ENCODE results near the gene OAF.
"Not testable (repeated sequence)": the region's sequence is repeated elsewhere in the genome, so short reads cannot be mapped to it uniquely, and the experiment has no call there.

Gene OAF

GRCh38 chr11:120244476-120245365 is 33.9 kb downstream of the OAF start:
- no peak for DNase-seq

DNA sequence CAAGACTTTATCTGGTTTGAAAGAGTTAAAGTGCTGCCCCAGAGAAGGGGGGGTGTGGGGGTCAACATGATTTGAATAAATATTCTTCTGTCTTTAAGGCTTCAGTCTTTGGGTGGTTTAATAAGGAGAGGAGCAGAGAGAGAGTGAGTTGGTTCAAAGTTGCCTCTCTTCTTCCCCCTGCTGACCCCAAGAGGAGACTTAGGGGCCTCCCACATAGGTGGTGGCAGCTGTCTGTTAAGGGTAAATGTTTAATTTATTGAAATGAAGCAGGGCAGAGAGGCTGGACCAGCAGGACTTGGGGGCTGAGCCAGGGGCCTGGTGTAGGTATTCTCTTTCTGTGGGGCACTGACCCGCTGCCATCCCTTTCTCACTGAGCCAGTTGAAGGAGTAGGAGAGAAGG is 34.6 kb downstream of the OAF start:
- no peak for DNase-seq

- DNase-seq = no peak
These were observed 37.9 kb downstream of the OAF start for GRCh38 chr11:120248551-120249278.

- no peak for DNase-seq
These were observed 38.7 kb downstream of the OAF start for GRCh38 chr11:120249279-120250262.

- not testable (repeated sequence) for DNase-seq
These were observed 42.5 kb downstream of the OAF start for GRCh38 chr11:120253377-120253776.

- peak; percentile 96 for DNase-seq
These were observed 44.1 kb downstream of the OAF start for GRCh38 chr11:120254788-120255518.

- peak; percentile 96 for DNase-seq
These were observed 44.7 kb downstream of the OAF start for GRCh38 chr11:120255519-120255866.

DNA sequence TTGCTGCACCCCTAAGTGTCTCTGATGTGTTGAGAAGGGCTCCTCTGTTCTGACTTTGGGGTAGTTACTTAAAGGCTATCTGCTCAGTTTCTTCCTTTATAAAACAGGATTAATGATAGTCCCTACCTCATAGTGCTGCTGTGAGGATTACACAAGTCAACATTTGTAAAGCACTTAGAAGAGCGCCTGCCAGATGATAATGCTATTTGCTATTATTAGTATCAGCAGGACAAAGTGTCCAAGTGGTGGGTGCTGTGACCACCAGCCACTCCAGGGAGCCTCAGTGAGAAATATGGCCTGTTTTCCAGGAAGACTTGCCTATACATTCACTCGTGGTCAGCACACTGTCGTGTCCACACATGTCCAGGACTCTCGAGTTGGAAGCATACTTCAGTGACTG is 45.3 kb downstream of the OAF start:
- DNase-seq = no peak

GRCh38 chr11:120256779-120257178 is 45.9 kb downstream of the OAF start:
- DNase-seq = no peak

- no peak for DNase-seq
These were observed 46.5 kb downstream of the OAF start for GRCh38 chr11:120257346-120257745.

DNA sequence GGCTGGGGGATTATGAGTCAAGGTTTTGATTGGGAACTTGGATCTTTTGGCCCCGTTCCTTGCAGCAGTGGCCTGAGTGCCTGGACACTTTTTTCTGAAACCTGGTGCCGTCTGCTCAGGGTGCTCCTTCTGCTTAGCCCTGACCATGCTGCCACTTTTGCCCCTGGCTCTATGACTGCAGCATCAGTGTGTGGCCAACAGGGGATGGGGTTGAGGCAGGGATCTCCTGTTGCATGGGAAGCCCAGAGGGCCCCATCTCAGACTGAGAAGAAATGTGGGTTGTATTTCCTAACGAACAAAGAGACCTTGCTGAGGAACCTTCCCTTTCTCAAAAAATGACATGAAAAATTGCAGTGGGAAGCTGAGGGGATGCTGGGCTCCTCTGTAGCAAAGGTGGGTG is 47.8 kb downstream of the OAF start:
- DNase-seq = no peak

- DNase-seq = no peak
These were observed 48.4 kb downstream of the OAF start for GRCh38 chr11:120259241-120259640.

DNA sequence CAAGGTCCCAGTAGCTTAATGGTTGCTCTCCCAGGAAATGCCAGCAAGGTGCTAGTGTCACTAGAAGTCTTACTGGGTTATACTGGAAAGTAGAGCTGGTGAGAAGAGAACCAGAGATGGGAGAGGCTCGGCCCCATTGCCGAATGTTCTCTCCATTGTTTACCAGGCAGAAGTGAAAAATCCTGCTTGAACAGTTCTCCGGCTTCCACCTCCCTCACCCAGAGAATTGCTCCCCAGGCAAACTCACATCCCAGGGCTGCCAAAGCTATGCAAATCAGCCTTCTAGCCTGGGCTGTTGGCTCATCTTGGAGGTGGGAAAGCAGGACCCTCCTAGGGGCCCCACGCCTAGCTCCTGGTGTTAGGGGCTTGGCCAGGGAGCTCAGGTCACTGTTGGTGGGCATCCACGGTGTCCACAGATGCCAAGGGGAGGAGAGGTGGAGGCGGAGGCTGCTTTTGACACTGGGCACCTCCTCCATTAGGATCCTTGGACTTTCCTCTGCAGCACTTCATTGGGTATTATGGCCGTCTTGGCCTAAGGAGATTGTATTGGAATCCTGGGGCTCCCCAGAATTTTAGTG is 49.2 kb downstream of the OAF start:
- DNase-seq = no peak

DNA sequence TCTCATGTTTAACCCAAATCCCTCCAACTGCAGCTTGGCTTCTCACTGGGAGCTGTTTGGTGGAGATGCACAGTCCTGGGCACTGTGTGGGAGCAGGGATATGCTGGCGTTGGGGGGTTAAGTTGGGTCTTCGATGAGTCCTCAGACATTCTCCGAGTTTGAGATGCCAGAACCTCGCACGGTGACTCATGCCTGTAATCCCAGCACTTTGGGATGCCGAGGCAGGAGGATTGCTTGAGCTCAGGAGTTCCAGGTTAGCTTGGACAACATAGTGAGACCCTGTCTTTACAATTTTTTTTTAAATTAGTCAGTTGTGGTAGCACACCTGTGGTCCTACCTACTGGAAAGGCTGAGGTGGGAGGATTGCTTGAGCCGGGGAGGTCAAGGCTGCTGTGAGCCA is 49.8 kb downstream of the OAF start:
- DNase-seq = no peak

DNA sequence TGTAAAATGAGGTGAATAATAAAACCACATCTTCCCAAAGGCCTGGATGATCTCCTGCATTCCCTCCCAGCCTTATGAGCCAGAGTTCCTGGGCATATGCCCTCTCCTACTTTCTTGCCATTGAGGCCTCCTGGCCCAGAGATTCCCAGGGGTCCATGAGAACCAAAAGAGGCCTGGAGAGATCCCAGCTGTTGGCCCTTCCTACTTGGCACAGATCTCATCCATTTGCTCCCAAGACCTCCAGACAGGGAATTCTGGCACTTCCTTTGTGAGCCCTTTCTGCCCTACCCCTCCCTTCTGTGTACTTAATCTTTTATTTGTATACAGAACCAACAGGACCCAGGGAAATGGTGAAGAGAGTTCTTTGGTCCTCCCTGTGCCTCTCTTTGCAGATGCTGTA is 50.5 kb downstream of the OAF start:
- DNase-seq = no peak

DNA sequence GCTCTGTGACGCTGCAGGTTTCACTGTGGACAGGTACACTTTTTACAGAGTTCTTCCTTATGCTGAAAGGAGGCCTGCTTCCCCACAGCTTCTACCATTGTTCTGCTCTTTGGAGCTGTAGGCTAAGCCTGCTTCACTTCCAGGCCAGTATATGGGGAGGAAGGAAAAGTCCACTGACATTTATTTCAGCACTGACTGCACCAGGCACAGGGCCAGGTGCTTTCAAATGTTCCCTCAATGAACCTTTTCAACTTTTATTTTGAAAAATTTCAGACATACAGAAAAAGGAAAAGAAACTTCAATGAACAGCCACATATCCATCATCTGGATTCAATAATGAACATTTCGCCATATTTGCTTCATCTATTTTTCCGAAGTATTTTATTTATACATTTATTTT is 51.1 kb downstream of the OAF start:
- DNase-seq = no peak

DNA sequence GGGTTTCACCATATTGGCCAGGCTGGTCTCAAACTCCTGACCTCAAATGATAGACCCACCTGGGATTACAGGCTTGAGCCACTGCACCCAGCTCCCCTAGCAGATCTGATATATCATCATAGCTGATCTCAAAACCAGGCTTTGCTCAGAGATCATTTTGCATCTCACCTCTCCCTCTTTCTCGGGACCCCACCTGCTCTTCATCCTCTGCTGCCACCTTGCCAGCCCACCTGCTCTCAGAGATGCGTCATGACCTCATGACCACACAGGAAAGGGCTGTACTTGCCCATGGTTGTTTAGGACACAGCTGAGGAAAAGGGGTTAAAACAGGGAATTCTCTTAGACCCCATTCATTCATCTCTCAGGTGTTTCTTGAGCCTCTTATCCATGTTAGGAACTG is 56.5 kb downstream of the OAF start:
- DNase-seq = no peak

- no peak for DNase-seq
These were observed 57.9 kb downstream of the OAF start for GRCh38 chr11:120268686-120269085.

GRCh38 chr11:120270386-120270785 is 59.6 kb downstream of the OAF start:
- no peak for DNase-seq

DNA sequence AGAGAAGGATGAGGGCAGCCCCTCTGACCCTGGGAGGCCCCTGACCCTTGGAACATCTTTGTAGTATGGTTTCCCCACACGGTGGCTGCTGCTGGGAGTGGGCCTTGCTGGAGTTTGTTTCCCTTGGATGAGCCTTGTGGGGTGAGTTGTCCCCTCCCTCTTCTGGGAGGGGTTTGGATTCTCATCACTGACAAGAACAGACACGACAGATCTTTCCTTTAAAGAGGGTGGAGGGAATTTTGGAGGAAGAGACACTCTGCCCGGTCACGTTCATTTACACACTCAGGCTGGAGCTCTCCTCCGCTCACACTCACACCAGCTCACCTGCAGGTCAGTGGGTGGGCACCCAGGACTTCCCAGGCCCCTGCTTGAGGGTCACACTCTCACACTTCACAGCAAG is 60.8 kb downstream of the OAF start:
- no peak for DNase-seq

DNA sequence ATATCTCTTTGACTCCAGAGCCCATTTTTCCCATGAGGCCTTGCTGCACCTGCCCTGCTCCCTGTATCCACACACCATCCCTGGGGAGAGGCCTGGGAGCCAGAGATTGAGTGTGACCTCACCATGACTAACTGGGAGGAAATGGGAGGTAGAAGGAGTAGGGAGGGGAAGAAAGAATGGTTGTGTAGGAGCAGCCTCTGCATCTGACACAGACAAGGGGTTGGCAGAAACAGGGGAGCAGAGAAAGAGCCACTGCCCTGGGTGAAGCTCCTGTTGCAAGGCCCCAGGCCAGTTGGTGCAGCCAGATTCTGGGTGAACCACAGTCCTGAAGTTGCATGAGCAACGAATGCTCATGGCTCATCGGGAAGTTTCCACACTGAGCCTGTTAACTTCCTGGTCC is 61.5 kb downstream of the OAF start:
- DNase-seq = no peak

DNA sequence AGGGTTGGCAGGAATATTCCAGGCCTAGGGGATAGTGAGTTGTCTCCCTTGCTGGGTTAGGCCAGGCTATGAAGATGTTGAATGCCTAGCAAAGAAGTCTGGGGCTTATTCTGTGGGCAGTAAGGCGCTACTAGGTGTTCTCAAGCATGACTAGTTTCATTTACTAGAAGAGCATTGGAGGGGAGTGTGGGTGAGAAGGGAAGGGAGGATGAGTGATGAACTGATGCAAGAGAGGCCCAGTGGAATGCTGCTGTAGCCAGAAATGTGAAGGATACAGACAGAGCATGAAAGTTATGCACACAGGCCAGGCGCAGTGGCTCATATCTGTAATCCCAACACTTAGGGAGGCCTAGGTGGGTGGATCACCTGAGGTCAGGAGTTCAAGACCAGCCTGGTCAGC is 62.6 kb downstream of the OAF start:
- no peak for DNase-seq
